OCI-LY1 (cell line): Measurements from ENCODE around the gene PFKP.

Experiments
- H2AFZ ChIP-seq: fragments of 200-600 bp; sonication (generic), shearing (Covaris generic); 2 replicates; pipeline ENCODE4 v1.6.0; 2014; ENCODE audit warnings: antibody characterized with exemption, mild to moderate bottlenecking, low read length
- H3F3A ChIP-seq: fragments of 200-600 bp; sonication (generic), shearing (Covaris generic); 2 replicates; pipeline ENCODE4 v1.6.0; 2014; ENCODE audit warnings: mild to moderate bottlenecking, antibody characterized with exemption, low read length, moderate library complexity; ENCODE audit not compliant: insufficient read depth
- H3K27ac ChIP-seq: fragments of 200-600 bp; sonication (generic); 2 replicates; pipeline ENCODE4 v1.5.1; 2014; ENCODE audit warnings: low read length, mixed run types, mild to moderate bottlenecking, low read depth; ENCODE audit not compliant: poor library complexity, severe bottlenecking
- H3K27me3 ChIP-seq: fragments of 200-600 bp; sonication (generic); 2 replicates; pipeline ENCODE4 v1.6.0; 2014; ENCODE audit warnings: antibody characterized with exemption, mild to moderate bottlenecking, low read length, moderate library complexity; ENCODE audit not compliant: insufficient read depth
- H3K36me3 ChIP-seq: fragments of 200-600 bp; sonication (generic); 2 replicates; pipeline ENCODE4 v1.6.1; 2014; ENCODE audit warnings: mild to moderate bottlenecking, antibody characterized with exemption, low read length, moderate library complexity, mixed read lengths; ENCODE audit not compliant: insufficient read depth
- H3K4me1 ChIP-seq: fragments of 200-600 bp; sonication (generic); 2 replicates; pipeline ENCODE4 v1.5.1; 2014; ENCODE audit warnings: mild to moderate bottlenecking, low read length, moderate library complexity; ENCODE audit not compliant: insufficient read depth, severe bottlenecking
- H3K4me2 ChIP-seq: fragments of 200-600 bp; sonication (generic), shearing (Covaris generic); 2 replicates; pipeline ENCODE4 v1.6.1; 2014; ENCODE audit warnings: low read length
- H3K4me3 ChIP-seq: fragments of 200-600 bp; sonication (generic); 2 replicates; pipeline ENCODE4 v1.5.1; 2014; ENCODE audit warnings: low read length, low read depth, mild to moderate bottlenecking, mixed read lengths; ENCODE audit not compliant: poor library complexity, severe bottlenecking
- H3K79me2 ChIP-seq: fragments of 200-600 bp; shearing (Covaris generic); 2 replicates; pipeline ENCODE4 v1.6.1; 2016; ENCODE audit warnings: mixed run types, low read length, mixed read lengths; ENCODE audit not compliant: insufficient read depth
- H3K9ac ChIP-seq: fragments of 200-600 bp; sonication (generic), shearing (Covaris generic); 2 replicates; pipeline ENCODE4 v1.6.1; 2014; ENCODE audit warnings: mild to moderate bottlenecking, low read length, mixed read lengths
- H3K9me2 ChIP-seq: fragments of 200-600 bp; sonication (generic), shearing (Covaris generic); 2 replicates; pipeline ENCODE4 v1.6.1; 2014; ENCODE audit warnings: low read depth, mild to moderate bottlenecking, low read length, mixed read lengths
- H3K9me3 ChIP-seq: fragments of 200-600 bp; shearing (Covaris generic); 2 replicates; pipeline ENCODE4 v1.6.1; 2014; ENCODE audit warnings: low read length, mixed read lengths
- H4K20me1 ChIP-seq: fragments of 200-600 bp; sonication (generic), shearing (Covaris generic); 2 replicates; pipeline ENCODE4 v1.6.0; 2016; ENCODE audit warnings: mild to moderate bottlenecking, low read length; ENCODE audit not compliant: insufficient read depth
- EZH2 ChIP-seq: fragments of 200-600 bp; sonication (generic), shearing (Covaris generic); IDR thresholded peaks from 2 replicates; pipeline ENCODE4 v1.8.0; 2017; ENCODE audit warnings: borderline replicate concordance, mixed run types, mild to moderate bottlenecking, antibody characterized with exemption, low read length, moderate library complexity, mixed read lengths
- TF ChIP-seq, protein P1 (sequence below): fragments of 200-600 bp; sonication (generic), shearing (Covaris generic); IDR thresholded peaks from 2 replicates; pipeline ENCODE4 v1.5.1; 2017; ENCODE audit warnings: mild to moderate bottlenecking, antibody characterized with exemption, low read length, moderate library complexity, mixed read lengths

The PFKP gene

DNA sequence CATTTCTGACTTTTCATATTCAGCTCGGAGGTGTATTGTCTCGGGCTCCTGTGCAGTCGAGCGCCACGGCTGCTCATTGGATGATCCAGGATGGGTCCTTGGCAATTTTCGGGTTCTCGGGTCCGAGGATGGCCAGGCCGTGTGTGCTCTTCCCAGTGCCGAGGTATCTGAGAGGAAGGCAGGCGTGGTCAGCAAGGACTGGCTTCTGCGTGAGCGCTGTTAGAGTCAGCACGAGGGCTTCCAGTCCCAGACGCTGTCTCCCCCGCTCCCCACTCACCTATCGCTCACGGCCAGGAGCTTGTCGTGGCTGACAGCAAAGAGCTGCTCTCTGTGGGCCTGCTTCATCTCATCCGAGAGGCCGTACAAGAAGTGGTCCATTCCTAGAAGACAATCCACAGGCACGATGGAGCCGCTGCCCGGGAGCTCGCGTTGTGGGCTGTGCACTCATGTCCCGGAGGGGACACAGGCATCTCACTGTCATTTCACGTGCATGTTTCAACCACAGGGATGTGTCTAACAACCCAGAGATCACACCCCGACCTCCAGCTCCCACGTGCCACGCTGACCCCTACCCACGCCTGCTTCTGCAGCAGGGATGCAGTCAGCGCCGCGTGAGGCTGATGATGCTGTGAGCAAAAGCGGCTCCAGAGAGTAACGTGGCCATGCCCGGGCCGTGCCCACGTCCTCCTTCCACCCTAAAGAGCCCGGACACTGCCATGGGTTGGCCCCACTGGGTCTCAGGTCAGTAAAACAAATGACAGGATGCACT lies 70.8 kb downstream of the PFKP start:
- Histone ChIP-seq H3K9me2 (no peaks in the 10 kb centered on the region), H3K27me3 (no peaks in the 10 kb centered on the region), H2AFZ (no peak overlapping the region), H3K4me2 (no peak overlapping the region), H3K4me1 (no peaks in the 10 kb centered on the region), H3K36me3 (peaks cover 86% of the 10 kb centered on the region), H3K27ac (no peak overlapping the region), H3K79me2 (no peaks in the 10 kb centered on the region), H3F3A (no peaks in the 10 kb centered on the region), H4K20me1 (no peaks in the 10 kb centered on the region), H3K9ac (no peak overlapping the region), H3K4me3 (no peak overlapping the region), H3K9me3 (no peaks in the 10 kb centered on the region)
- TF ChIP-seq EZH2 = no peak
- TF ChIP-seq, protein P1, sequence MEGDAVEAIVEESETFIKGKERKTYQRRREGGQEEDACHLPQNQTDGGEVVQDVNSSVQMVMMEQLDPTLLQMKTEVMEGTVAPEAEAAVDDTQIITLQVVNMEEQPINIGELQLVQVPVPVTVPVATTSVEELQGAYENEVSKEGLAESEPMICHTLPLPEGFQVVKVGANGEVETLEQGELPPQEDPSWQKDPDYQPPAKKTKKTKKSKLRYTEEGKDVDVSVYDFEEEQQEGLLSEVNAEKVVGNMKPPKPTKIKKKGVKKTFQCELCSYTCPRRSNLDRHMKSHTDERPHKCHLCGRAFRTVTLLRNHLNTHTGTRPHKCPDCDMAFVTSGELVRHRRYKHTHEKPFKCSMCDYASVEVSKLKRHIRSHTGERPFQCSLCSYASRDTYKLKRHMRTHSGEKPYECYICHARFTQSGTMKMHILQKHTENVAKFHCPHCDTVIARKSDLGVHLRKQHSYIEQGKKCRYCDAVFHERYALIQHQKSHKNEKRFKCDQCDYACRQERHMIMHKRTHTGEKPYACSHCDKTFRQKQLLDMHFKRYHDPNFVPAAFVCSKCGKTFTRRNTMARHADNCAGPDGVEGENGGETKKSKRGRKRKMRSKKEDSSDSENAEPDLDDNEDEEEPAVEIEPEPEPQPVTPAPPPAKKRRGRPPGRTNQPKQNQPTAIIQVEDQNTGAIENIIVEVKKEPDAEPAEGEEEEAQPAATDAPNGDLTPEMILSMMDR = no peak

DNA sequence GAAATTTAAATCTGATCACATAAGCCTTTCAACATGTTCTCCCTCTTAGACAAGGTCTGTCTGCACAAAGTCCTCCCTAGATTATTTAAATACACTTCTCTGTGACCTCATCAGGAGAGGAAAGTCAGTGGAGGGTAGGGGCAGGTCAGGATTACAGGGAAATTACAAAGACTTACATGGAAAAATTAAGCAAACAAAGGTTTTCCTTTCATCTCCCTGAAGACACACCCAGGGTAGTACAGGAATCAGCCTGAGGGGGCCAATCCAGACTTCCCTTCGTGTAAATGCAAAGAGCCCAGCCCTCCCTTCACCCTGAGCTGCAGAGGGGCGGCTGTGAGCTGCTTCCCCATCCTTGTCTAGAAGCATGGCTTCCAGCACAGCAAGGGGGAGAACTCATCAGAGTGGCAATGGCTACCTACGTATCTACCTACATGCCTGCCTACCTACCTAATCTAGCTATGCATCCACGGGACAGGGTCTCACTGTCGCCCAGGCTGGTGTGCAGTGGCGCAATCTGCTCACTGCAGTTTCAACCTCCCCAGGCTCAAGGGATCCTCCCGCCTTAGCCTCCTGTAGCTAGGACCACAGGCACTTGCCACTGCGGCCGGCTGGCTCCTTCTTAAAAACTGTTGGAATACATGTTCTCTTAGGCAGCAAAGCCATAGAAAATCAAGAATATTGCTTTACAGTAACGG lies 72.0 kb downstream of the PFKP start:
- H3K36me3 ChIP-seq = peaks cover 86% of the 10 kb centered on the region
- no peak overlapping the region for H2AFZ ChIP-seq
- no peak overlapping the region for H3K4me3 ChIP-seq
- H3K4me2 ChIP-seq = no peak overlapping the region
- H3K4me1 ChIP-seq = no peaks in the 10 kb centered on the region
- H3K9ac ChIP-seq = no peak overlapping the region
- no peaks in the 10 kb centered on the region for H3K79me2 ChIP-seq
- no peaks in the 10 kb centered on the region for H3K9me3 ChIP-seq
- no peaks in the 10 kb centered on the region for H3K9me2 ChIP-seq
- H3F3A ChIP-seq = no peaks in the 10 kb centered on the region
- no peak for TF ChIP-seq EZH2
- TF ChIP-seq, protein P1 = no peak
- no peaks in the 10 kb centered on the region for H4K20me1 ChIP-seq
- no peak overlapping the region for H3K27ac ChIP-seq
- no peaks in the 10 kb centered on the region for H3K27me3 ChIP-seq

DNA sequence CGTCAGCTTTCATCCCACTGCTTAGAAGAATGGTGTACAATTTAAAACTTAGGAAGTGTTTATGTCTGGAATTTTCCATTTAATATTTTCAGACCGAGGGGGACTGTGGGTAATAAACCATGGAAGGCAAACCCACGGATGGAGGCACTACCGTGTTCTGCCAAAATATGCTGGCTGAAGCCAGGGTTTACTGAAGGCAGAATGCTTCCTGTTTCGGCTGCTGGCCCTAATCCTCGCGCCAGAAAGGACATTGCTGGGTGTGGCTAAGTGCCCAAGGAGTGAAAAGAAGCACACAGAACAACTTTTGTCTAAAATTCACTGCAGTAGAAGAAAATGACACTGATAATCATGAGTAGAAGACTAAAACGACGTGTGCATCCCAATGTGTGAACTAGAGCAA lies 72.9 kb downstream of the PFKP start:
- H4K20me1 ChIP-seq = no peaks in the 10 kb centered on the region
- H3F3A ChIP-seq = no peaks in the 10 kb centered on the region
- H3K4me2 ChIP-seq = no peak overlapping the region
- no peaks in the 10 kb centered on the region for H3K4me1 ChIP-seq
- peaks cover 86% of the 10 kb centered on the region for H3K36me3 ChIP-seq
- no peak overlapping the region for H3K27ac ChIP-seq
- H3K9ac ChIP-seq = no peak overlapping the region
- H2AFZ ChIP-seq = no peak overlapping the region
- no peaks in the 10 kb centered on the region for H3K9me3 ChIP-seq
- H3K9me2 ChIP-seq = no peaks in the 10 kb centered on the region
- H3K27me3 ChIP-seq = no peaks in the 10 kb centered on the region
- H3K4me3 ChIP-seq = no peak overlapping the region
- TF ChIP-seq, protein P1 = no peak
- no peak for TF ChIP-seq EZH2
- H3K79me2 ChIP-seq = no peaks in the 10 kb centered on the region
